Hepatocyte (in vitro differentiated cells): Measurements from ENCODE around the gene LAMB4. TPM values are rescaled to one million over a fixed set of nuclear protein-coding genes. Genes with fewer than 3 reads are reported as not detected.

ENCODE experiments used
- DNase-seq: peaks from one replicate; pipeline ENCODE4 v3.0.0-alpha.2; 2016; ENCODE audit warnings: low spot score
- H2AFZ ChIP-seq: fragments of 200-600 bp; sonication (generic); 2 replicates; pipeline ENCODE4 v1.6.0; 2016; ENCODE audit warnings: antibody characterized with exemption, mild to moderate bottlenecking
- H3K27ac ChIP-seq: fragments of 200-600 bp; sonication (generic); 2 replicates; pipeline ENCODE4 v1.5.1; 2016; ENCODE audit warnings: mild to moderate bottlenecking
- H3K27me3 ChIP-seq: fragments of 200-600 bp; sonication (generic); 2 replicates; pipeline ENCODE4 v1.6.1; 2016
- H3K36me3 ChIP-seq: fragments of 200-600 bp; sonication (generic); replicated peaks from 2 replicates; pipeline ENCODE4 v1.5.1; 2016; ENCODE audit warnings: low read depth; ENCODE audit not compliant: insufficient read depth
- H3K4me1 ChIP-seq: fragments of 200-600 bp; sonication (generic); 2 replicates; pipeline ENCODE4 v1.5.1; 2016; ENCODE audit warnings: mild to moderate bottlenecking, moderate library complexity; ENCODE audit not compliant: insufficient read depth
- H3K4me2 ChIP-seq: fragments of 200-600 bp; sonication (generic); 2 replicates; pipeline ENCODE4 v1.6.0; 2016
- H3K4me3 ChIP-seq: fragments of 200-600 bp; sonication (generic); 2 replicates; pipeline ENCODE4 v1.5.1; 2016; ENCODE audit warnings: mild to moderate bottlenecking
- H3K79me2 ChIP-seq: fragments of 200-600 bp; sonication (generic); 2 replicates; pipeline ENCODE4 v1.6.0; 2017; ENCODE audit warnings: mild to moderate bottlenecking
- H3K9me2 ChIP-seq: fragments of 200-600 bp; sonication (generic); replicated peaks from 2 replicates; pipeline ENCODE4 v1.6.0; 2017; ENCODE audit warnings: mild to moderate bottlenecking; ENCODE audit not compliant: insufficient read depth
- H3K9me3 ChIP-seq: fragments of 200-600 bp; sonication (generic); 2 replicates; pipeline ENCODE4 v1.5.1; 2016; ENCODE audit warnings: low read depth, mild to moderate bottlenecking
- H4K20me1 ChIP-seq: fragments of 200-600 bp; sonication (generic); 2 replicates; pipeline ENCODE4 v1.6.0; 2016; ENCODE audit warnings: mild to moderate bottlenecking; ENCODE audit not compliant: insufficient read depth, poor library complexity, severe bottlenecking
- CTCF ChIP-seq: fragments of 200-600 bp; sonication (generic); IDR thresholded peaks from 2 replicates; pipeline ENCODE4 v1.5.1; 2016; ENCODE audit warnings: antibody characterized with exemption, mild to moderate bottlenecking; ENCODE audit not compliant: poor library complexity
- EZH2 ChIP-seq: fragments of 200-600 bp; sonication (generic); IDR thresholded peaks from 2 replicates; pipeline ENCODE4 v1.6.1; 2016; ENCODE audit warnings: antibody characterized with exemption, mild to moderate bottlenecking, borderline replicate concordance
- EZH2phosphoT487 ChIP-seq: fragments of 200-600 bp; sonication (generic); IDR thresholded peaks from one replicate; pipeline ENCODE4 v1.6.1; 2018; ENCODE audit warnings: antibody characterized with exemption, mild to moderate bottlenecking, low read depth, moderate library complexity; ENCODE audit not compliant: unreplicated experiment, severe bottlenecking
- WGBS: methylation state at CpG from one replicate; pipeline ENCODE4 v1.1.6; 2016; ENCODE audit warnings: low lambda C conversion rate; ENCODE audit errors: missing lambda C conversion rate; 5-methylcytosine and 5-hydroxymethylcytosine counted together
- polyA plus RNA-seq: library from polyadenylated mRNA; unstranded; fragments of >200 nt; fragmentation: Nextera tagmentation; extraction: Ambion mirVana; gene quantifications from 2 replicates; pipeline ENCODE4 v1.2.1, GENCODE V29; 2016
- total RNA-seq: library from RNA; depleted of rRNA; stranded (reverse); fragments of >200 nt; gene quantifications from 2 replicates; pipeline ENCODE4 v1.2.3, GENCODE V29; 2014

The LAMB4 gene
- total and polyA plus RNA-seq, 2 experiments from 2014 or later, result 1.3 to 1.9 TPM

GRCh38 chr7:108007261-108007660 is 122.9 kb downstream of the LAMB4 start:
- peaks cover 50% of the 10 kb centered on the region for H3K4me1 ChIP-seq
- H3K4me2 ChIP-seq, result peak overlapping the region; percentile 48

GRCh38 chr7:108004220-108005142 is 125.7 kb downstream of the LAMB4 start:
- Histone ChIP-seq H3K9me3 (no peaks in the 10 kb centered on the region), H4K20me1 (no peaks in the 10 kb centered on the region), H3K36me3 (no peaks in the 10 kb centered on the region), H3K4me3 (no peak overlapping the region), H3K9me2 (no peaks in the 10 kb centered on the region), H3K27ac (peak overlapping the region; percentile 95), H3K4me1 (peaks cover 47% of the 10 kb centered on the region), H3K4me2 (peak overlapping the region; percentile 97), H2AFZ (peak overlapping the region; percentile 31), H3K79me2 (peaks cover 29% of the 10 kb centered on the region), H3K27me3 (no peaks in the 10 kb centered on the region)
- TF ChIP-seq EZH2phosphoT487 (no peak), CTCF (no peak), EZH2 (no peak)
- 30% methylated on average over 13 of the region's 13 CpGs for WGBS
- DNase-seq, result peak; percentile 80

More at GRCh38 chr7:108007261-108007660, 122.9 kb downstream of the LAMB4 start:
- H3K9me3 ChIP-seq, result no peaks in the 10 kb centered on the region
- no peaks in the 10 kb centered on the region for H3K36me3 ChIP-seq
- H3K27ac ChIP-seq, result peak overlapping the region; percentile 25
- 26% methylated on average over 3 of the region's 3 CpGs for WGBS
- H3K9me2 ChIP-seq, result no peaks in the 10 kb centered on the region
- no peak overlapping the region for H2AFZ ChIP-seq
- H3K4me3 ChIP-seq, result no peak overlapping the region
- TF ChIP-seq EZH2 (no peak), EZH2phosphoT487 (no peak), CTCF (no peak)
- DNase-seq, result no peak
- no peaks in the 10 kb centered on the region for H3K27me3 ChIP-seq
- no peaks in the 10 kb centered on the region for H4K20me1 ChIP-seq
- peaks cover 3% of the 10 kb centered on the region for H3K79me2 ChIP-seq

- 31% methylated on average over 15 of the region's 15 CpGs for WGBS
- no peaks in the 10 kb centered on the region for H3K9me2 ChIP-seq
- peak overlapping the region; percentile 97 for H3K4me2 ChIP-seq
- peaks cover 56% of the 10 kb centered on the region for H3K4me1 ChIP-seq
- TF ChIP-seq EZH2phosphoT487 (no peak), EZH2 (no peak), CTCF (no peak)
- H3K27me3 ChIP-seq, result no peaks in the 10 kb centered on the region
- H3K79me2 ChIP-seq, result peaks cover 38% of the 10 kb centered on the region
- H3K27ac ChIP-seq, result peak overlapping the region; percentile 95
- no peak for DNase-seq
- no peaks in the 10 kb centered on the region for H4K20me1 ChIP-seq
- H2AFZ ChIP-seq, result peak overlapping the region; percentile 59
- no peaks in the 10 kb centered on the region for H3K36me3 ChIP-seq
- H3K9me3 ChIP-seq, result no peaks in the 10 kb centered on the region
- peak overlapping the region; percentile 84 for H3K4me3 ChIP-seq
Measured at GRCh38 chr7:108003599-108003935, 126.6 kb downstream of the LAMB4 start.
